ENCODE data around the gene CYP4F3.
"Not testable (repeated sequence)": the region's sequence is repeated elsewhere in the genome, so short reads cannot be mapped to it uniquely, and the experiment has no call there.

GRCh38 chr19:15650123-15650522 is 9.4 kb downstream of the CYP4F3 start:
- not testable (repeated sequence) for TF ChIP-seq EZH2 (IDR thresholded peaks at IDR 0.05; ENCODE audit: insufficient read depth, poor library complexity, severe bottlenecking); EZH2phosphoT487 (IDR thresholded peaks at IDR 0.05; ENCODE audit: insufficient read depth, low read depth)
